K562 (cell line): ENCODE results near the gene ZNF582. TPM values are rescaled to one million over a fixed set of nuclear protein-coding genes. Genes with fewer than 3 reads are reported as not detected.
A peak's percentile ranks its signal among the peaks of the same experiment; 100 is the strongest.

Source experiments
- ATAC-seq: fragments of 200-7000 bp; cut with Tn5 transposase; 3 replicates; pipeline ENCODE4 v1.9.1; 2020; ENCODE audit warnings: moderate library complexity
- BruUV-seq: library from RNA; stranded (reverse); fragments of 400-500 nt; replicated peaks from 2 replicates; lab custom pipeline; 2021; lab: Mats Ljungman, UMichigan
- CTCF ChIA-PET: fragments of 300-600 bp; formaldehyde crosslinking; extraction: SDS; loops from one replicate; lab custom pipeline; 2021; ENCODE audit warnings: low intra/inter-chr PET ratio; lab: Yijun Ruan, JAX
- POLR2A ChIA-PET: fragments of 300-600, 350-650 bp; sonication (Branson Sonifier 250); formaldehyde crosslinking; extraction: SDS; loops from one replicate; lab custom pipeline; 2021; ENCODE audit warnings: antibody characterized with exemption, inconsistent platforms; lab: Yijun Ruan, JAX
- DNase-seq, 4 experiments: peaks; one replicate each; pipeline versions ENCODE4 v3.0.0 to v3.0.0-alpha.2; 2011 to 2018; ENCODE audit warnings: low spot score in 3 of 4, mixed read lengths in 3 of 4; ENCODE audit errors: extremely low read depth in 1 of 4
- FAIRE-seq: peaks from 2 replicates; lab custom pipeline; 2011; peaks lifted over from hg19 to GRCh38; lab: Jason Lieb, UNC
- H2AFZ ChIP-seq: 2 replicates; pipeline ENCODE4 v1.6.0; 2011; ENCODE audit warnings: low read depth, low read length, control low read depth, inconsistent platforms
- H3K27ac ChIP-seq: fragments of 200-600 bp; 3 replicates; pipeline ENCODE4 v1.8.0; 2011; ENCODE audit warnings: low read depth, mild to moderate bottlenecking, control low read depth, inconsistent platforms, low read length, moderate library complexity, mixed read lengths; ENCODE audit errors: extremely low read depth
- H3K27me3 ChIP-seq, 2 experiments: fragments of 300-600 bp in 1 of 2; 2 replicates in 1 of 2; 3 replicates in 1 of 2; pipeline versions ENCODE4 v1.6.0 to v1.8.0; 2011; ENCODE audit warnings: inconsistent platforms in 2 of 2, low read length in 2 of 2, mild to moderate bottlenecking in 1 of 2, mixed read lengths in 1 of 2, moderate library complexity in 1 of 2; ENCODE audit not compliant: control insufficient read depth in 2 of 2, insufficient read depth in 2 of 2
- H3K36me3 ChIP-seq: fragments of 300-600 bp; 3 replicates; pipeline ENCODE4 v1.8.0; 2011; ENCODE audit warnings: mild to moderate bottlenecking, low read length, inconsistent platforms; ENCODE audit not compliant: control insufficient read depth, insufficient read depth
- H3K4me1 ChIP-seq, 2 experiments: fragments of 200-600 bp in 1 of 2; replicated peaks in 1 of 2; 2 replicates in 1 of 2; 3 replicates in 1 of 2; pipeline versions ENCODE4 v1.5.1 to v1.8.0; 2011; ENCODE audit warnings: inconsistent platforms in 2 of 2, low read length in 2 of 2, mild to moderate bottlenecking in 1 of 2, mixed read lengths in 1 of 2, moderate library complexity in 1 of 2; ENCODE audit not compliant: control insufficient read depth in 2 of 2, insufficient read depth in 2 of 2
- H3K4me2 ChIP-seq: 2 replicates; pipeline ENCODE4 v1.6.1; 2011; ENCODE audit warnings: low read length, control low read depth, inconsistent platforms, mixed read lengths; ENCODE audit not compliant: insufficient read depth
- H3K4me3 ChIP-seq: fragments of 200-600 bp; sonication (generic), shearing (Covaris generic); 2 replicates; pipeline ENCODE4 v1.5.1; 2016; ENCODE audit warnings: control low read depth, inconsistent platforms
- H3K79me2 ChIP-seq: fragments of 200-600 bp; 3 replicates; pipeline ENCODE4 v1.8.0; 2011; ENCODE audit warnings: low read length, inconsistent platforms; ENCODE audit not compliant: control insufficient read depth, insufficient read depth
- H3K9ac ChIP-seq, 2 experiments: 2 replicates each; pipeline versions ENCODE4 v1.6.0 to v1.6.1; 2011; ENCODE audit warnings: low read depth in 2 of 2, low read length in 2 of 2, control low read depth in 1 of 2, inconsistent platforms in 1 of 2, mild to moderate bottlenecking in 1 of 2, mixed read lengths in 1 of 2; ENCODE audit not compliant: insufficient read depth in 1 of 2
- H3K9me1 ChIP-seq: one replicate; pipeline ENCODE4 v1.6.0; 2011; ENCODE audit warnings: inconsistent platforms, mild to moderate bottlenecking, low read length, moderate library complexity; ENCODE audit not compliant: control insufficient read depth, insufficient read depth
- H3K9me3 ChIP-seq: replicated peaks from 2 replicates; pipeline ENCODE4 v1.5.1; 2011; ENCODE audit warnings: low read depth, low read length, inconsistent platforms; ENCODE audit not compliant: control insufficient read depth, insufficient read depth
- H4K20me1 ChIP-seq: replicated peaks from 2 replicates; pipeline ENCODE4 v1.6.1; 2011; ENCODE audit warnings: low read length, inconsistent platforms, mixed read lengths; ENCODE audit not compliant: control insufficient read depth, insufficient read depth
- BDP1 ChIP-seq: IDR thresholded peaks from 3 replicates; pipeline ENCODE4 v1.6.1; 2011; ENCODE audit not compliant: insufficient read length, insufficient read depth
- DIDO1 ChIP-seq: fragments of 450-650 bp; IDR thresholded peaks from 2 replicates; pipeline ENCODE4 v1.6.1; 2016; ENCODE audit warnings: low read depth, missing biosample characterization, missing genetic modification characterization
- JUND ChIP-seq, 2 experiments: IDR thresholded peaks; 2 replicates in 1 of 2; 3 replicates in 1 of 2; pipeline ENCODE4 v1.6.1; 2011; ENCODE audit warnings: borderline replicate concordance in 2 of 2, low read depth in 2 of 2, low read length in 2 of 2, improper control_type of control experiment in 1 of 2, missing biosample characterization in 1 of 2, missing genetic modification characterization in 1 of 2, missing genetic modification reagents in 1 of 2
- SAP30 ChIP-seq: fragments of 200-600 bp; sonication (generic); IDR thresholded peaks from 2 replicates; pipeline ENCODE4 v1.6.1; 2012; ENCODE audit warnings: borderline replicate concordance, low read depth, mild to moderate bottlenecking, moderate library complexity, low read length, control low read depth, inconsistent platforms; ENCODE audit not compliant: insufficient read depth, poor library complexity, severe bottlenecking
- SP1 ChIP-seq: sonication (generic); formaldehyde crosslinking; IDR thresholded peaks from 2 replicates; pipeline ENCODE4 v1.8.1; 2022; ENCODE audit warnings: mild to moderate bottlenecking, missing genetic modification reagents
- WGBS: fragments of 100-300 bp; shearing (Covaris generic); methylation state at CpG from one replicate; pipeline ENCODE4 v1.1.6; 2016; ENCODE audit warnings: low coverage, mixed read lengths; ENCODE audit not compliant: insufficient coverage; ENCODE audit errors: missing lambda C conversion rate; 5-methylcytosine and 5-hydroxymethylcytosine counted together
- in situ Hi-C: fragments of 300-500 bp; cut with MboI; formaldehyde crosslinking; loops from 4 replicates; pipeline ENCODE4 v1.15.0; 2018; ENCODE audit warnings: inconsistent platforms, mixed read lengths
- intact Hi-C: fragments of 100-400 bp; cut with micrococcal nuclease; formaldehyde crosslinking; loops from 2 replicates; pipeline ENCODE4 v1.14.2; 2022
- polyA plus RNA-seq, 8 experiments: library from polyadenylated mRNA; depleted of rRNA in 4 of 8; stranded (reverse) in 5 of 8; unstranded in 3 of 8; fragments of >200 nt; fragmentation: Nextera tagmentation in 2 of 8; fragmentation: Illumina TruSeq in 1 of 8; extraction: Ambion mirVana in 2 of 8; extraction: Trizol in 1 of 8; gene quantifications; 2 replicates each; pipeline versions ENCODE4 v1.2.1 to v1.2.3, GENCODE V29; 2011 to 2014; ENCODE audit warnings: inconsistent platforms in 1 of 8, missing spikeins in 1 of 8
- total RNA-seq, 7 experiments: library from RNA; depleted of rRNA in 6 of 7; stranded (reverse); fragments of >200 nt in 6 of 7; fragmentation: Illumina TruSeq in 2 of 7; extraction: Trizol in 2 of 7; gene quantifications; 2 replicates each; pipeline versions ENCODE4 v1.2.1 to v1.2.3, GENCODE V29; 2011 to 2021; ENCODE audit warnings: low replicate concordance in 1 of 7
- TF ChIP-seq, protein P1 (sequence below): fragments of 200-800 bp; sonication (Bioruptor generic); IDR thresholded peaks from 2 replicates; pipeline ENCODE4 v1.6.1; 2016; ENCODE audit warnings: missing genetic modification characterization, missing compliant biosample characterization

The ZNF582 gene
- total and polyA plus RNA-seq, 9 of the 15 experiments (the other 6 are each of a cell fraction or from before 2014, with no cell fraction given) = 0.72 to 3.3 (median 1.6) TPM

- peak overlapping the region; percentile 66 for H3K4me3 ChIP-seq
- H3K4me1 ChIP-seq = peaks cover 10 to 12% of the 10 kb centered on the region in 2 experiments; a peak in 4 of 5 replicates
- H3K27ac ChIP-seq = no peak overlapping the region
- TF ChIP-seq JUND (IDR thresholded peaks at IDR 0.05; ENCODE audit: borderline replicate concordance, low read depth, low read length) (no peak), JUND (tag; IDR thresholded peaks at IDR 0.05; ENCODE audit: borderline replicate concordance, low read depth, low read length) (no peak), SP1 (no peak), DIDO1 (tag) (no peak), BDP1 (no peak), SAP30 (no peak)
- TF ChIP-seq, protein P1, sequence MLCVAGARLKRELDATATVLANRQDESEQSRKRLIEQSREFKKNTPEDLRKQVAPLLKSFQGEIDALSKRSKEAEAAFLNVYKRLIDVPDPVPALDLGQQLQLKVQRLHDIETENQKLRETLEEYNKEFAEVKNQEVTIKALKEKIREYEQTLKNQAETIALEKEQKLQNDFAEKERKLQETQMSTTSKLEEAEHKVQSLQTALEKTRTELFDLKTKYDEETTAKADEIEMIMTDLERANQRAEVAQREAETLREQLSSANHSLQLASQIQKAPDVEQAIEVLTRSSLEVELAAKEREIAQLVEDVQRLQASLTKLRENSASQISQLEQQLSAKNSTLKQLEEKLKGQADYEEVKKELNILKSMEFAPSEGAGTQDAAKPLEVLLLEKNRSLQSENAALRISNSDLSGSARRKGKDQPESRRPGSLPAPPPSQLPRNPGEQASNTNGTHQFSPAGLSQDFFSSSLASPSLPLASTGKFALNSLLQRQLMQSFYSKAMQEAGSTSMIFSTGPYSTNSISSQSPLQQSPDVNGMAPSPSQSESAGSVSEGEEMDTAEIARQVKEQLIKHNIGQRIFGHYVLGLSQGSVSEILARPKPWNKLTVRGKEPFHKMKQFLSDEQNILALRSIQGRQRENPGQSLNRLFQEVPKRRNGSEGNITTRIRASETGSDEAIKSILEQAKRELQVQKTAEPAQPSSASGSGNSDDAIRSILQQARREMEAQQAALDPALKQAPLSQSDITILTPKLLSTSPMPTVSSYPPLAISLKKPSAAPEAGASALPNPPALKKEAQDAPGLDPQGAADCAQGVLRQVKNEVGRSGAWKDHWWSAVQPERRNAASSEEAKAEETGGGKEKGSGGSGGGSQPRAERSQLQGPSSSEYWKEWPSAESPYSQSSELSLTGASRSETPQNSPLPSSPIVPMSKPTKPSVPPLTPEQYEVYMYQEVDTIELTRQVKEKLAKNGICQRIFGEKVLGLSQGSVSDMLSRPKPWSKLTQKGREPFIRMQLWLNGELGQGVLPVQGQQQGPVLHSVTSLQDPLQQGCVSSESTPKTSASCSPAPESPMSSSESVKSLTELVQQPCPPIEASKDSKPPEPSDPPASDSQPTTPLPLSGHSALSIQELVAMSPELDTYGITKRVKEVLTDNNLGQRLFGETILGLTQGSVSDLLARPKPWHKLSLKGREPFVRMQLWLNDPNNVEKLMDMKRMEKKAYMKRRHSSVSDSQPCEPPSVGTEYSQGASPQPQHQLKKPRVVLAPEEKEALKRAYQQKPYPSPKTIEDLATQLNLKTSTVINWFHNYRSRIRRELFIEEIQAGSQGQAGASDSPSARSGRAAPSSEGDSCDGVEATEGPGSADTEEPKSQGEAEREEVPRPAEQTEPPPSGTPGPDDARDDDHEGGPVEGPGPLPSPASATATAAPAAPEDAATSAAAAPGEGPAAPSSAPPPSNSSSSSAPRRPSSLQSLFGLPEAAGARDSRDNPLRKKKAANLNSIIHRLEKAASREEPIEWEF (CRISPR knock-in tag) = no peak
- TF ChIP-seq, all 486 proteins: peak for 0
- H3K27me3 ChIP-seq = no peaks in the 10 kb centered on the region
- ATAC-seq = no peak
- peaks cover 9% of the 10 kb centered on the region for H3K9me3 ChIP-seq
- no peaks in the 10 kb centered on the region for H4K20me1 ChIP-seq
- DNase-seq = no peak
- FAIRE-seq = no peak
- WGBS = 61% methylated on average over 9 of the region's 9 CpGs
- peak overlapping the region; percentile 97 for H2AFZ ChIP-seq
- H3K79me2 ChIP-seq = peaks cover 11% of the 10 kb centered on the region
- in situ Hi-C loops = no loop called here
- POLR2A ChIA-PET = interaction anchor here (0.7 kb wide), 1 partner anchor 9 kb away, joined by 4 read pairs; no protein-coding TSS in a partner anchor
- peaks cover 12% of the 10 kb centered on the region; the same call in 1 of the 3 replicates for H3K36me3 ChIP-seq
- peak overlapping the region; percentile 100 for H3K4me2 ChIP-seq
- H3K9me1 ChIP-seq = no peaks in the 10 kb centered on the region
- H3K9ac ChIP-seq = no peak overlapping the region
- BruUV-seq = no TSS peak
- CTCF ChIA-PET = no interaction called here
- intact Hi-C loops = no loop called here
Observed at GRCh38 chr19:56403261-56403660, 9.9 kb upstream of the ZNF582 start.
